GM23338 (cell line): ENCODE results near the gene ADCK2. TPM values are rescaled to one million over a fixed set of nuclear protein-coding genes. Genes with fewer than 3 reads are reported as not detected.

Experiments used
- ATAC-seq: fragments of 200-7000 bp; cut with Tn5 transposase; 3 replicates; pipeline ENCODE4 v1.9.1; 2020
- DNase-seq: peaks from one replicate; pipeline ENCODE4 v3.0.0-alpha.2; 2015; ENCODE audit warnings: low spot score
- H2AFZ ChIP-seq: fragments of 200-600 bp; sonication (generic); 2 replicates; pipeline ENCODE4 v1.8.0; 2016; ENCODE audit warnings: antibody characterized with exemption, mild to moderate bottlenecking, moderate library complexity
- H3F3A ChIP-seq: fragments of 200-600 bp; sonication (generic); replicated peaks from 2 replicates; pipeline ENCODE4 v1.8.0; 2017; ENCODE audit warnings: antibody characterized with exemption, mixed run types, low read depth
- H3K27ac ChIP-seq: fragments of 200-600 bp; sonication (generic); 2 replicates; pipeline ENCODE4 v1.6.1; 2016; ENCODE audit warnings: low read depth
- H3K27me3 ChIP-seq: fragments of 200-600 bp; sonication (generic); 2 replicates; pipeline ENCODE4 v1.8.0; 2016; ENCODE audit warnings: mild to moderate bottlenecking, mixed run types, moderate library complexity; ENCODE audit not compliant: insufficient read depth
- H3K36me3 ChIP-seq: fragments of 200-600 bp; sonication (generic); 2 replicates; pipeline ENCODE4 v1.8.0; 2016; ENCODE audit warnings: mild to moderate bottlenecking; ENCODE audit not compliant: insufficient read depth
- H3K4me1 ChIP-seq: fragments of 200-600 bp; sonication (generic); 2 replicates; pipeline ENCODE4 v1.8.0; 2016; ENCODE audit warnings: mild to moderate bottlenecking, moderate library complexity; ENCODE audit not compliant: insufficient read depth
- H3K4me2 ChIP-seq: fragments of 200-600 bp; sonication (generic); 2 replicates; pipeline ENCODE4 v1.7.1; 2017; ENCODE audit warnings: mixed run types
- H3K4me3 ChIP-seq: fragments of 200-600 bp; sonication (generic); 2 replicates; pipeline ENCODE4 v1.6.1; 2016; ENCODE audit warnings: mixed run types
- H3K79me2 ChIP-seq: fragments of 200-600 bp; sonication (generic); replicated peaks from 2 replicates; pipeline ENCODE4 v1.8.0; 2017; ENCODE audit warnings: mild to moderate bottlenecking; ENCODE audit not compliant: insufficient read depth
- H3K9me2 ChIP-seq: fragments of 200-600 bp; sonication (generic); 2 replicates; pipeline ENCODE4 v1.8.0; 2017; ENCODE audit not compliant: insufficient read depth
- H4K20me1 ChIP-seq: fragments of 200-600 bp; sonication (generic); replicated peaks from 2 replicates; pipeline ENCODE4 v1.8.0; 2017; ENCODE audit warnings: mild to moderate bottlenecking; ENCODE audit not compliant: insufficient read depth
- H3K27ac Mint-ChIP-seq: 2 replicates; pipeline ENCODE4 v1.8.0; 2020; ENCODE audit warnings: inconsistent platforms, mild to moderate bottlenecking, moderate library complexity, mixed read lengths
- H3K27me3 Mint-ChIP-seq: 3 replicates; pipeline ENCODE4 v1.8.0; 2022; ENCODE audit warnings: low read depth, mild to moderate bottlenecking, moderate library complexity, mixed read lengths, inconsistent platforms; ENCODE audit not compliant: insufficient read depth, poor library complexity
- H3K36me3 Mint-ChIP-seq: 3 replicates; pipeline ENCODE4 v1.8.0; 2021; ENCODE audit warnings: low read depth, mild to moderate bottlenecking, inconsistent platforms, moderate library complexity, mixed read lengths
- H3K4me1 Mint-ChIP-seq: 3 replicates; pipeline ENCODE4 v1.8.0; 2020; ENCODE audit warnings: mild to moderate bottlenecking, inconsistent platforms, mixed read lengths
- H3K4me3 Mint-ChIP-seq: 3 replicates; pipeline ENCODE4 v1.8.0; 2021; ENCODE audit warnings: moderate library complexity, mild to moderate bottlenecking, inconsistent platforms, mixed read lengths
- H3K9me3 Mint-ChIP-seq: 3 replicates; pipeline ENCODE4 v1.8.0; 2020; ENCODE audit warnings: moderate library complexity, mild to moderate bottlenecking, inconsistent platforms, mixed read lengths
- CREB1 ChIP-seq: fragments of 250-450 bp; sonication (Bioruptor Pico); IDR thresholded peaks from 2 replicates; pipeline ENCODE4 v1.5.0; 2020; ENCODE audit warnings: low read depth, mild to moderate bottlenecking, moderate library complexity
- CTCF ChIP-seq, 2 experiments: fragments of 200-600 bp in 1 of 2; sonication (generic) in 1 of 2; conservative IDR thresholded peaks; 2 replicates each; pipeline versions ENCODE4 v1.5.1 to v1.6.1; 2016 to 2017; ENCODE audit warnings: antibody characterized with exemption in 2 of 2, low read depth in 2 of 2, mild to moderate bottlenecking in 2 of 2, moderate library complexity in 1 of 2
- ETS1 ChIP-seq: IDR thresholded peaks from 2 replicates; pipeline ENCODE4 v1.6.1; 2016; ENCODE audit warnings: antibody characterized with exemption
- EZH2 ChIP-seq: fragments of 200-600 bp; sonication (generic); IDR thresholded peaks from one replicate; pipeline ENCODE4 v1.8.0; 2017; ENCODE audit warnings: antibody characterized with exemption, mild to moderate bottlenecking, low read depth; ENCODE audit not compliant: unreplicated experiment
- EZH2phosphoT487 ChIP-seq: fragments of 200-600 bp; sonication (generic); IDR thresholded peaks from one replicate; pipeline ENCODE4 v1.8.1; 2018; ENCODE audit warnings: antibody characterized with exemption; ENCODE audit not compliant: unreplicated experiment
- JUNB ChIP-seq: IDR thresholded peaks from one replicate; pipeline ENCODE4 v1.6.1; 2016; ENCODE audit warnings: antibody characterized with exemption; ENCODE audit not compliant: unreplicated experiment
- POLR2AphosphoS5 ChIP-seq: IDR thresholded peaks from 2 replicates; pipeline ENCODE4 v1.6.1; 2016; ENCODE audit warnings: antibody characterized with exemption, low read depth
- STAT1 ChIP-seq: IDR thresholded peaks from one replicate; pipeline ENCODE4 v1.6.1; 2016; ENCODE audit warnings: antibody characterized with exemption; ENCODE audit not compliant: unreplicated experiment
- ZNF114 ChIP-seq: fragments of 250-450 bp; sonication (Bioruptor Pico); IDR thresholded peaks from 2 replicates; pipeline ENCODE4 v1.5.0; 2020; ENCODE audit warnings: mild to moderate bottlenecking, moderate library complexity
- ZNF331 ChIP-seq: fragments of 250-450 bp; sonication (Bioruptor Pico); IDR thresholded peaks from 2 replicates; pipeline ENCODE4 v1.5.0; 2020; ENCODE audit warnings: low read depth, mild to moderate bottlenecking, moderate library complexity
- ZNF462 ChIP-seq: fragments of 250-450 bp; sonication (Bioruptor Pico); IDR thresholded peaks from 2 replicates; pipeline ENCODE4 v1.5.0; 2020; ENCODE audit warnings: mild to moderate bottlenecking, moderate library complexity
- polyA plus RNA-seq: library from polyadenylated mRNA; unstranded; fragments of >200 nt; fragmentation: Nextera tagmentation; extraction: Ambion mirVana; gene quantifications from 2 replicates; pipeline ENCODE4 v1.2.1, GENCODE V29; 2016
- total RNA-seq: library from RNA; depleted of rRNA; stranded (reverse); fragments of >200 nt; shearing (Covaris generic); gene quantifications from 2 replicates; pipeline ENCODE4 v1.2.3, GENCODE V29; 2014

ADCK2 gene
- total and polyA plus RNA-seq, 2 experiments from 2014 or later, result 4.7 to 14.4 TPM

GRCh38 chr7:140723006-140723405 lies 50.3 kb downstream of the ADCK2 start:
- Histone ChIP-seq H3K36me3 (no peaks in the 10 kb centered on the region), H3K9me2 (no peaks in the 10 kb centered on the region), H3K4me1 (no peaks in the 10 kb centered on the region), H3K4me2 (no peak overlapping the region), H3K27me3 (no peaks in the 10 kb centered on the region), H3K4me3 (no peak overlapping the region), H3K79me2 (no peaks in the 10 kb centered on the region), H2AFZ (no peak overlapping the region), H3F3A (no peaks in the 10 kb centered on the region), H4K20me1 (no peaks in the 10 kb centered on the region), H3K27ac (no peak overlapping the region)
- no peaks in the 10 kb centered on the region for H3K36me3 Mint-ChIP-seq
- no peak overlapping the region for H3K4me3 Mint-ChIP-seq
- TF ChIP-seq CTCF (conservative IDR thresholded peaks at IDR 0.05; ENCODE audit: low read depth in 2 of 2) (no peak), STAT1 (no peak)
- no peak for ATAC-seq
- H3K9me3 Mint-ChIP-seq, result no peaks in the 10 kb centered on the region
- H3K27me3 Mint-ChIP-seq, result peaks cover 2% of the 10 kb centered on the region
- no peaks in the 10 kb centered on the region for H3K4me1 Mint-ChIP-seq
- no peak overlapping the region for H3K27ac Mint-ChIP-seq
- no peak for DNase-seq

- no peaks in the 10 kb centered on the region for H4K20me1 ChIP-seq
- H3K4me3 ChIP-seq, result no peak overlapping the region
- H3K36me3 ChIP-seq, result no peaks in the 10 kb centered on the region
- Mint-ChIP-seq H3K4me1 (no peaks in the 10 kb centered on the region), H3K27me3 (peaks cover 2% of the 10 kb centered on the region), H3K9me3 (no peaks in the 10 kb centered on the region), H3K4me3 (no peak overlapping the region), H3K36me3 (no peaks in the 10 kb centered on the region), H3K27ac (no peak overlapping the region)
- H2AFZ ChIP-seq, result no peak overlapping the region
- no peaks in the 10 kb centered on the region for H3F3A ChIP-seq
- ATAC-seq (no peak), DNase-seq (no peak)
- no peaks in the 10 kb centered on the region for H3K27me3 ChIP-seq
- H3K79me2 ChIP-seq, result no peaks in the 10 kb centered on the region
- no peak overlapping the region for H3K27ac ChIP-seq
- H3K4me1 ChIP-seq, result no peaks in the 10 kb centered on the region
- no peak overlapping the region for H3K4me2 ChIP-seq
- H3K9me2 ChIP-seq, result no peaks in the 10 kb centered on the region
- TF ChIP-seq ETS1 (no peak), CREB1 (CRISPR knock-in tag) (no peak), ZNF462 (no peak), EZH2 (no peak), EZH2phosphoT487 (no peak), ZNF331 (CRISPR knock-in tag) (no peak), STAT1 (no peak), ZNF114 (CRISPR knock-in tag) (no peak), JUNB (no peak), CTCF (conservative IDR thresholded peaks at IDR 0.05; ENCODE audit: low read depth in 2 of 2) (no peak), POLR2AphosphoS5 (no peak)
Observed at GRCh38 chr7:140723574-140723973, 50.8 kb downstream of the ADCK2 start.
